Superior temporal gyrus (tissue), 1 donor: ENCODE results near the gene RPS15.

Experiments used
- DNase-seq: peaks from one replicate; pipeline ENCODE4 v3.0.0-alpha.2; 2016; ENCODE audit errors: extremely low spot score

The RPS15 gene

GRCh38 chr19:1438035-1438932 is at the start of gene RPS15:
TSS of gene RPS15 (plus strand) at chr19:1438396. CDS start at chr19:1438426, 30 bp downstream.
- peak; percentile 95 for DNase-seq

DNA sequence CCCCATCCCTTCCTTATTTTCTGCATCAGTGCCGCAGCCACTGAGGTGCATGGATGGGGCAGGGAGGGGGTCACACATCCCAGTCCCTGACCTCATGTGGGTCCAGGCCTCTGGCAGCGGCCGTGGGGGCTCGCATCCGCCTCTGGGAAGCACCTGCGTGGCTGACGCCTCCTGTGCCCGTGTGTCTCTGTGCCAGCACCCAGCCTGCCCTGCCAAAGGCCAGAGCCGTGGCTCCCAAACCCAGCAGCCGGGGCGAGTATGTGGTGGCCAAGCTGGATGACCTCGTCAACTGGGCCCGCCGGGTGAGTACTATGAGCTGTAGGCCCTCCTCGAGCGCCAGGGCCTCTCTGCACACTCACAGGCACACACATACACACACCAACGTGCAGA is 49.6 kb upstream of the RPS15 start:
- no peak for DNase-seq

DNA sequence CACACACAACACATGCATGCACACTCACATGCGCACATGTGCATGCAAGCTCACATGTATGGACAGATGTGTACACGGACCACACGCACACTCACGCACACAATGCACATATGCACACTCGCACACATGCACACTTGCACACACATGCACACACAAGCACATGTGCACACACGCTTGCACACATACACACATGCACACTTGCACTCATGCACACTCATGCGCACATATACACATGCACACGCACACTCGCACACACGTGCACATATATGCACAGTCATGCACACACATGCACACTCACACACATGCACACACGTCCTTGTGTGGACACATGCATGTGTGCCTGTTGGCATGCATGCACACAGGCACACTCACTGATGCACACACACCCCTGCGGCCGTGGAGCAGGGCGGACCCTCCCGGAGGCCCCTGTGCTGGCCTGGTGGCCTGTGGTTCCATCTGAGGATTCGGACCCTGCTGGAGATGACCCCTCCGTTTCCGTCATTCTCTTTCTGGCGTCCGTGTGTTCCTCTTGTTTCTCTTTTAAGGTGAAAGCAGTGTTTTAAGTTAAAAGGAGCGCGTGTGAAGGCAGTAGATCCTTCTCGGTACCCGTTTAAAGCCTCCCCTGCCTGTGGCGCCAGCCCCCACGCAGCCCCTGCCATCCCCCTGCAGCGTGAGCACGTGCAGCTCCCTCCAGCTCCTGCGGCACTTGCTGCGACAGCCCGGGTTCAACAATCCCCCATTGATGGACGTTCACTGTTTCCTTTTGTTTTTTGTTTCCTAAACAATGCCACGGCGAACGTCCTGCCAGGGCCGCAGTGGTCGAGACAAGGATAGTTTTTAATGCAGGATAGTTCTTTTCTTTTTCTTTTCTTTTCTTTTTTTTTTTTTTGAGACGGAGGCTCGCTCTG is 48.9 kb upstream of the RPS15 start:
- DNase-seq = peak; percentile 90

- no peak for DNase-seq
Observed at GRCh38 chr19:1390890-1391423, 47.2 kb upstream of the RPS15 start.

- DNase-seq = no peak
Observed at GRCh38 chr19:1392407-1392806, 45.8 kb upstream of the RPS15 start.

DNA sequence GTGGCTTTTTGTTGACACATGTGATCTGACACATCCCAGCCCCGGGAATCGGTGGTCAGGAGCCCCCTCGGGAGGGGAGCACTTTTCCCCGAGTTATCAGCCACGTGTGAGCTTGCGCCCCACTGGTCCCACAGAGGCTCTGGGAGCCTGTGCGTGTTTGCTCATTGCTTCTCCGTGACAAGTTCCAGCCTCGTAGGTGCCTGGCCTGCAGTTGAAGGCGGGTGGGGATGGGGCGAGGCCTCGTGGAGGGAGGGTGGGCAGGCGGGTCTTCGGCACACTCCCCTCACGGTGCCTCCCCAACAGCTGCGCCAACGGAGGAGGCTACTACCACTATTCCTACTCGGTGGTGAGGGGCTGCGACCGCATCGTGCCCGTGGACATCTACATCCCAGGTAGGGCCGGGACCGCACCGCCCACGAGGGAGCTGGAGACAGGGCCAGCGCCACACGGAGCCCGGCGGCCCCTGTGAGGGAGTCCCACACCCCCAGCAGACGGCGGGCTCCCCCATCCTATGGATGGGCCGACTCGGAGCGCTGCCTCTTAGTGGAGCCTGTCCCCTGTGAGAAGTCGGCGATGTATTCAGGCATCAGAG is 45.2 kb upstream of the RPS15 start:
- DNase-seq = no peak

DNA sequence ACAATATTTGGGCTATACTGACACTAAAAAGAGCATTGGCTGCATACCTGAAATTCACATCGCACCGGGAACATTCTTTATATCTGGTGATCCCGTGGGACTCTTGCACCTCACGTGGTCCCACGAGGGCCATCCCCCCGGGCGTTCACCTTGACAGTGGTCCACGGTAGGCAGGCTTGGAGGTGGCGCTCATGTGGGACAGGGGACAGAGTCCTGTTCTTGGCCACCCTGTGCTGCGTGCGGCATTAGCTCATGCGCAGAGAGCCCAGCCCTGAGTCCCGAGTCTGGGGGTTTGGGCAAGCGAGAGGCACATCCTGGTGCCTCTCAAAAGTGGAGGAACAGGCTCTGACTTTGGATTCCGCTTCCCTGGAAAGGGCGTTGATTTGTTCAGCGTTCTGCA is 44.4 kb upstream of the RPS15 start:
- no peak for DNase-seq

DNA sequence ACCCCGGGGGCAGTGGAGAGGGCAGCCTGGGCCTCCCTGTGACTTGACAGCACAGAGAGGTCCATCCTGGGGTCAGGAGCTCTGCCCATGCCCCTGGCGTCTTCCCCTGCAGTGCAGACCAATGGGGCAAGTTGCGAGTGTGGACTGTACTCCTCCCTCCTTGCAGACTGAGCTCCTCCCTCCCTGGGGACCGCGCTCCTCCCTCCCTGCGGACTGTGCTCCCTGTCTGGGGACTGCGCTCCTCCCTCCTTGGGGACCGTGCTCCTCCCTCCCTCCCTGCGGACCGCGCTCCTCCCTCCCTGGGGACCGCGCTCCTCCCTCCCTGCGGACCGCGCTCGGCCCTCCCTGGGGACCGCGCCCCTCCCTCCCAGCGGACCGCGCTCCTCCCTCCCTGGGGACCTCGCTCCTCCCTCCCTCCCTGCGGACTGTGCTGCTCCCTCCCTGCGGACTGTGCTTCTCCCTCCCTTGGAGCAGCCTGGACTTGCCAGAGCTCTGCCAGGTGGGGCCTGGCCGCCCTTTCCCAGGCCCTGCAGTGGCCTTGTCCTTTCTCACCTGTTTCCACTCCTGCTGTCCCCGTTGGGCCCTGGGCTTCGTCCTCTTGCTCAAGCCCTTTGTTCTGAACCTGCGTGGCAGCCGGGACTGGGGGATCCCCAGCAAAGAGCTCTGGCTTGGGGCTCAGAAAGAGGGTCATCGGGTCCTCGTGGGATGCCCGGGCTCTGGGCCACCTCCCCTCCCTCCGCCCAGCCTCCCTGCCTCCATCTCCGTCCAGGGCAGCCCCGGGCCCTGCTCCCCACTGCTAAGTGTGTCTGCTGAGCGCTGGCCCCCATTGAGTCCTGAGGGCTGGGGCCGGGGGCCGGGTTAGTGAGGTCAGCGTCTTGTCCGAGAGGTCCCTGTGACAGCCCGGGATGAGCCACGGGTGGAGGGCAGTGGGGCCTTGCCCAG is 43.7 kb upstream of the RPS15 start:
- DNase-seq = no peak

DNA sequence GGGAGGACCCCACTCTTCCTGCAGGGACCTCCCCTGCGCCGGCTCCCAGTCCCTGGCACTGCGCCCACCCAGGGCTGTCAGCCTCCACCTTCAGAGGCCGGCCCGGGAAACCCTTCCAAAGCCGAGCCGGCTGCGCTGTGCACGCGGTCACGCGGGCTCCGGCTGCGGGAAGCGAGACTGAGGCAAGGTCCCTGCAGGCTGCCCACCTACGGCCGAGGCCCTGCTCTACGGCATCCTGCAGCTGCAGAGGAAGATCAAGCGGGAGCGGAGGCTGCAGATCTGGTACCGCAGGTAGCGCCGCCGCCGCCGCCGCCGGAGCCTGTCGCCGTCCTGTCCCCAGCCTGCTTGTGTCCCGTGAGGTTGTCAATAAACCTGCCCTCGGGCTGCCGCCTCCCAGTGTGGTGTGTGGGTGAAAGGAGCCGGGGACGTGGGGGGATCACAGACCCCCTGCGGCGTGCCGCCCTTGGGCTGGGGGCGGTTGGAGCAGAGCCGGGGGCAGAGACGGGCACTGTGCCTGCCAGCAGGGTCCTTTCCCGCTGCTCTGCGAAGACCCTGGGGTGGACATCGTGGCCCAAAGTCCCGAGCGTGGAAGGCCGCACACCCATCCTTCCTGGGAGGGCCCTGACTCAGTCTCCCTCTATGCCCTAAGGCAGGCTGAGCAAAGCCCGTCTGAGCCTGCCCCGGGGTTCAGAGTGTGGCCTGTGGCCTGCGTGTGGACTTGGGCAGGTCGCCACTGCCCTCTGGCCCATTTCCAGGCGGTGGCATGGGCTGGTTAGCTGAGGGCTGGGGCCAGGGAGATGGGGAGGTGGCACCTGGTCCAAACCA is 42.8 kb upstream of the RPS15 start:
- no peak for DNase-seq

- no peak for DNase-seq
Observed at GRCh38 chr19:1396019-1396767, 42.0 kb upstream of the RPS15 start.

DNA sequence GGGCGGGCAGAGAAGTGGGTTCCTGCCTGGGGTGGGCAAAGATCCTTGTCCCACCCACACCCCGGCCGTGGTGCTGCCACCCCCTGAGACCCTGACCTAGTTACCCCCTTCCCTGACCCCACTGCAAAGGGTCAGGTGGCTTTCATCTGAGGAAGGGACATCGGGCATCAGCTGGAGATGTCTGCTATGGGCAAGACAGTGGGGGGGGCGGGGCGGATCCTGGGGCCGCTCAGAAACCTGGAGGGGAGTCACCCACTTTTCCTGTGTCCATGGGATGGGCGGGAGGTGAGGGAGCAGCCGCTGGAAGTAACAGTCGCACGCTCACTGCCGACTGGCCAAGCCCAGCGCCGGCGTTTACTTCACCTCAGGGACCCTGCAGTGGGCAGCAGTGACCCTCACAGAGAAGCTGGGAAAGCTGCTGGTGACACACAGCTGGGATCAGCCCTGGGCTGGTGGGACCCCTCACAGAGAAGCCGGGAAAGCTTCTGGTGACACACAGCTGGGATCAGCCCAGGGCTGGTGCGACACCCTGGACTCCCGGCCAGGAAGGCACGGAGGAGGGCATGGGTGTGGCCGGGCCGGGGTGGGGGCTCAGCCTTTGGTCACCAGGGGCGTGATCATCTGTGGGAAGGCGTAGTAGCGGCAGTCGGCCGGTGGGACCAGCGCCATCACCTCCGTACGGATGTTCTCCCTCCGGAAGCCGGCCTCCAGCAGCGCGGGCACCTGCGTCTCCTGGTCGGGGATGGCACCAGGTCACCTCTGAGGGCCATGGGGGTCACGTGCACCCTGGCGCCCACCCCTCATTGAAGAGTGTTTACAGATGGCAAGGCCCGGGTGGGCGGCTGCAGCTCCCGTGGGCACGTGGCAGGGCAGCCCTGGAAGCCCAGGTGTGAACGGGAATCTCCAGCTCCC is 41.2 kb upstream of the RPS15 start:
- no peak for DNase-seq

- no peak for DNase-seq
Observed at GRCh38 chr19:1397838-1398237, 40.4 kb upstream of the RPS15 start.

DNA sequence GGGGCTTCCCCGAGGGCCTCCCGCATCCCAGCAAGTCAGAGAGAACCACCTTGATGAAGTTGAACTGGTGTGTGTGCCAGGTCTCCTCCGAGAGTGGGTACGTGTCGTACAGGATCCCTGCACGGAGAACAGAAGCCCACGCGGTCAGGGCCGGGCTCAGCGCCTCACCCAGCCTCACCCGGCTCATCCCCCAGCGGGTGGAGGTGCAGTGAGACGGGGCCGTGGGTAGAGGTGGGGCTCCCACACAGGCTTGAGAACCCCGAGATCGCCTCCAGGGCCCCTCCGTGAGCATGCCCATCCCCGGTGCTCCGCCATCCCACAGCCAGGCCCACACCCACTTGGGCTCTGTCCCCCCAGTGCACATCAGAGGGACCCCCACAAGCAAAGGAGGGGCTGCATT is 39.1 kb upstream of the RPS15 start:
- no peak for DNase-seq

DNA sequence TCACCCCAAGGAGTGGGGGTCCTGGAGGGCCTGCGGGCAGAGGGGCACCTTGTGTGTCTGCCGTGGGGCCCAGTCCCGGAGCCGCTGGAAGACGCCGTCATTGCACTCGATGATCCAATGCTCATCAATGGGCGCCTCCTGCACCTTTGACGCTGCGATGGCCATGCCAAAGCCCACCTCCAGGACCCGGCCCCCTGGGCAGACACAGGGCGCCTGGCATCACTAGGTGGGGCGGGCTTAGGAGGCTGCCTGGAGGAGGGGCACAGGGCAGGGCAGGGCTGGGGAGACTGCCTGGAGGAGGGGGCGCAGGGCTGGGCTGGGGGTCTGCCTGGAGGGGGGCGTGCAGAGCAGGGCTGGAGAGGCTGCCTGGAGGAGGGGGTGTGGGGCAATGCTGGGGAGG is 38.5 kb upstream of the RPS15 start:
- DNase-seq = no peak

DNA sequence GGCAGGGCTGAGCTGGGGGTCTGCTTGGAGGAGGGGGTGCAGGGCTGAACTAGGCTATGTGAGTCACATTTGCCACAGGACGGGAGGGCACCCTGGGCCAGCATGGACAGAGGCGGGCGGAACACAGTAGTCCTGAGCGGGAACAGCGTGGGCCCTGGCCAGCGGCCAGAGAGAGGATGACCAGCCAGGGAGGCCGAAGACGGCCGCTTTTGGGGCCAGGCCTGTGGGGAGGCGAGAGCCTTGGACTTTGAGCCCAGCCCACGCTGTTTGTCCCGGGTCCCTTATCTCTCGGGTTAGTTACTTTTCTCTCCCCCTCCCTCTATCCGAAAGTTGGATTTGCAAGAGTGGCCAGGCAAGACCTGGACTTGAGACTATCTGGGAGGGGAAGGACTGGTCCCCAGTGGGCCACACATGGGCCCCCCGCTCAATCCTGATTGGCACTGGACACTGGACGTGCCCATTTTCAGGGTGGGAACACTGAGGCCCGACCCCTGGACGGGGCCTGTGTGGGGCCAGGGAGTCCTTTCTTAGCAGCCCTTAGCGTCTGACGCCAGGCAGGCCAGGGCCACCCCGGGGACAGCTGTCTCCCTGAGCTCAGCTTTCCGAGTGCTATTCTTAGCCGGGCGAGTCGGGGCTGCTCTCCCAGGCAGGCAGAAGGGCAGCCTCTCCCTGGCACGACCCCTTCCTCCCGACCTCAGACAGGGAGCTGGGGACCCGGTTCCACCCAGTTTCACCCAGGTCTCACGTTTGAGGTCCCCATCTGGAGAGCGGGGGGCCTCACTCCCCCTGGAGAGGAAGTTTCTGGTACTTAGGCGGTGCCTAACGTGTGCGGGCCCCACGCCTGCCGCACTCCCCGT is 37.7 kb upstream of the RPS15 start:
- no peak for DNase-seq

DNA sequence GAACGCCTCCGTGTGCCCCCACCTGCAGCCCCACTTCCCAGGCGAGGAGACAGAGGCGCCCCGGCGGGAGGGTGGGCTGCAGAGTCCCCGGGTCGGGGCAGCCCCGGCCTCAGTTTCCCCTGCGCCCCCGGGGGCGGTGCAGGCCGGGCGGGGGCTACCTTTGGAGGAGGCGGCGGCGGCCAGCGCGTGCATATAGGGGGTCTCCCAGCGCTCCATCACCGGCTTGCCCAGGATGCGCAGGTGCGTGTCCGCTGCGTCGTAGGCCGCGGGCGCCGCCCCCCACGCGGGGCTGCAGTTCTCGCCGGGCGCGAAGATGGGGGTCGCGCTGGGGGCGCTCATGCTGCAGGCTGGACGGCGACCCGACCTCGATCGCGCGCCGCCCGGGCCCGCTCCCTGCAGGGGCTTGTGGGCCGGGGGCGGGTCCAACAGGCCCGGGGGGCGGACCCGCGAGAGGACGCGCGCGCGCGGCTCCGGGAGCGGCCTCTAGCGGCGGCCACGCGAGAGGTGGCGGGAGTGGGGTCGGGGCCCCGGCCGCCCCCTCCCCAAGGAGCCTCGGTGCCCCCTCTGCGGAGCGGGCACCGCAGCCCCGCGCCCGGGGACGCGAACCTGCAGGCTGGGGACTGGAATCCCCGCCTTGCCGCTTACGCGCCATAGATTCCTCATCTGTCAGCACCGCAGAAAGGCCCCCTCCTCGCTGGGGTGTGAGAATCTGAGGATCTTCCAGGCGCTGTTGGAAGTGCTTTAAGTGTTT is 36.9 kb upstream of the RPS15 start, which contains the start of gene GAMT:
Gene GAMT, minus strand, starts transcription at position 405 of the 751 bp plus-strand sequence. Its CDS starts 66 bp downstream, at position 339.
- no peak for DNase-seq

DNA sequence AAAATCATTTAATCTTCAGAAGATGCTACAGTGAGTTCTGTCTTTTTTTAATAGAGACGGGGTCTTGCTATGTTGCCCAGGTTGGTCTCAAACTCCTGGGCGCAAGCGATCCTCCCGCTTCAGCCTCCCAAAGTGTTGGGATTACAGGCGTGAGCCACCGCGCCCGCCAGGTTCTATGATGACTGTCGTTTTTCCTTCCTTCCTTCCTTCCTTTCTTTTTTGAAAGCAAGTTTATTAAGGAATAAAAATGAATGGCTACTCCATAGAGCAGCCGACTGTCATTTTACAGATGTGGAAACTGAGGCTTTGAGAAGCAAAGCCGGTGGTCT is 36.3 kb upstream of the RPS15 start:
- DNase-seq = no peak
